Mesodermal cell (in vitro differentiated cells): ENCODE results near the gene COL20A1.

Experiments
- H3K27ac ChIP-seq: 2 replicates; pipeline ENCODE4 v1.7.0; 2013; ENCODE audit warnings: mild to moderate bottlenecking, low read depth, low read length, moderate library complexity; ENCODE audit not compliant: severe bottlenecking
- H3K36me3 ChIP-seq: 2 replicates; pipeline ENCODE4 v1.7.1; 2013; ENCODE audit warnings: mild to moderate bottlenecking, low read length, moderate library complexity; ENCODE audit not compliant: control insufficient read depth, insufficient read depth
- H3K4me1 ChIP-seq: one replicate; pipeline ENCODE4 v1.7.1; 2013; ENCODE audit warnings: mild to moderate bottlenecking, low read length; ENCODE audit not compliant: insufficient read depth, control insufficient read depth, poor library complexity, severe bottlenecking
- H3K4me3 ChIP-seq: 2 replicates; pipeline ENCODE4 v1.7.0; 2013; ENCODE audit warnings: low read length, control low read depth, mild to moderate bottlenecking; ENCODE audit not compliant: insufficient read depth, poor library complexity, severe bottlenecking; ENCODE audit errors: extremely low read depth
- H3K9me3 ChIP-seq: 2 replicates; pipeline ENCODE4 v1.7.1; 2013; ENCODE audit warnings: mild to moderate bottlenecking, low read length, moderate library complexity; ENCODE audit not compliant: control insufficient read depth
- WGBS, 2 experiments: methylation state at CpG; one replicate each; pipeline ENCODE4 v1.1.5; 2013; ENCODE audit warnings: missing lambda C conversion rate in 2 of 2; ENCODE audit not compliant: insufficient coverage in 2 of 2; 5-methylcytosine and 5-hydroxymethylcytosine counted together

COL20A1 gene

GRCh38 chr20:63380346-63380870 is 87.4 kb downstream of the COL20A1 start:
- Histone ChIP-seq H3K4me3 (no peak overlapping the region), H3K9me3 (peaks cover 5% of the 10 kb centered on the region), H3K27ac (no peak overlapping the region), H3K36me3 (no peaks in the 10 kb centered on the region), H3K4me1 (peaks cover 8% of the 10 kb centered on the region)
- 93 to 95% methylated on average over 17 to 20 of the region's 21 CpGs for WGBS, 2 experiments

GRCh38 chr20:63381781-63382431 is 88.9 kb downstream of the COL20A1 start:
- Histone ChIP-seq H3K4me1 (peaks cover 8% of the 10 kb centered on the region), H3K36me3 (no peaks in the 10 kb centered on the region), H3K9me3 (peaks cover 20% of the 10 kb centered on the region), H3K4me3 (no peak overlapping the region), H3K27ac (no peak overlapping the region)
- 18 to 27% methylated on average over 20 to 21 of the region's 22 CpGs for WGBS, 2 experiments

- WGBS, 2 experiments, result 79 to 90% methylated on average over 15 to 16 of the region's 17 CpGs
- Histone ChIP-seq H3K9me3 (peaks cover 29% of the 10 kb centered on the region), H3K4me3 (no peak overlapping the region), H3K4me1 (peaks cover 3% of the 10 kb centered on the region), H3K36me3 (no peaks in the 10 kb centered on the region), H3K27ac (no peak overlapping the region)
Measured at GRCh38 chr20:63382551-63383300, 89.7 kb downstream of the COL20A1 start.

- Histone ChIP-seq H3K4me3 (no peak overlapping the region), H3K9me3 (peaks cover 32% of the 10 kb centered on the region), H3K4me1 (no peaks in the 10 kb centered on the region), H3K27ac (no peak overlapping the region), H3K36me3 (no peaks in the 10 kb centered on the region)
- 71 to 72% methylated on average over 8 to 9 of the region's 11 CpGs for WGBS, 2 experiments
Measured at GRCh38 chr20:63383556-63383955, 90.6 kb downstream of the COL20A1 start.

GRCh38 chr20:63384336-63384735 is 91.3 kb downstream of the COL20A1 start:
- Histone ChIP-seq H3K4me1 (no peaks in the 10 kb centered on the region), H3K27ac (no peak overlapping the region), H3K36me3 (no peaks in the 10 kb centered on the region), H3K9me3 (peaks cover 32% of the 10 kb centered on the region), H3K4me3 (no peak overlapping the region)
- WGBS, 2 experiments, result 88% methylated on average over 15 to 18 of the region's 18 CpGs
